ENCODE data around the gene NLRP10.
"Not testable (repeated sequence)": the region's sequence is repeated elsewhere in the genome, so short reads cannot be mapped to it uniquely, and the experiment has no call there.

The NLRP10 gene

GRCh38 chr11:7965386-7965785 is at the start of gene NLRP10:
Gene NLRP10 (minus strand): TSS chr11:7965447. CDS start chr11:7963495, 1,952 bp downstream.
- DNase-seq: no peak
- in situ Hi-C loops (cut with HindIII; ENCODE audit: low pct_ligation_motif_present, low pct_unique_long_range_greater_than_20kb, low sequenced_read_pairs): no loop called here

- no peak for DNase-seq
Measured at GRCh38 chr11:8013833-8014232, 48.6 kb upstream of the NLRP10 start.

GRCh38 chr11:8011981-8012444 is 46.8 kb upstream of the NLRP10 start:
- DNase-seq: peak; percentile 15
- in situ Hi-C loops (cut with HindIII; ENCODE audit: low pct_ligation_motif_present, low pct_unique_long_range_greater_than_20kb, low sequenced_read_pairs): no loop called here

More at GRCh38 chr11:8013833-8014232, 48.6 kb upstream of the NLRP10 start:
- in situ Hi-C loops (cut with HindIII; ENCODE audit: low pct_ligation_motif_present, low pct_unique_long_range_greater_than_20kb, low sequenced_read_pairs): no loop called here

- no peak for DNase-seq
- in situ Hi-C loops (cut with HindIII; ENCODE audit: low pct_ligation_motif_present, low pct_unique_long_range_greater_than_20kb, low sequenced_read_pairs): no loop called here
Measured at GRCh38 chr11:8011371-8011770, 46.1 kb upstream of the NLRP10 start.

- no peak for DNase-seq
- in situ Hi-C loops (cut with HindIII; ENCODE audit: low pct_ligation_motif_present, low pct_unique_long_range_greater_than_20kb, low sequenced_read_pairs): no loop called here
Measured at GRCh38 chr11:8009856-8010255, 44.6 kb upstream of the NLRP10 start.

- in situ Hi-C loops (cut with HindIII; ENCODE audit: low pct_ligation_motif_present, low pct_unique_long_range_greater_than_20kb, low sequenced_read_pairs): no loop called here
- DNase-seq: no peak
Measured at GRCh38 chr11:8008212-8008611, 43.0 kb upstream of the NLRP10 start.

GRCh38 chr11:8006349-8006977 is 41.2 kb upstream of the NLRP10 start:
- peak; percentile 60 for DNase-seq
- in situ Hi-C loops (cut with HindIII; ENCODE audit: low pct_ligation_motif_present, low pct_unique_long_range_greater_than_20kb, low sequenced_read_pairs): no loop called here

GRCh38 chr11:8005556-8005955 is 40.3 kb upstream of the NLRP10 start:
- in situ Hi-C loops (cut with HindIII; ENCODE audit: low pct_ligation_motif_present, low pct_unique_long_range_greater_than_20kb, low sequenced_read_pairs): no loop called here
- no peak for DNase-seq

GRCh38 chr11:8004008-8004407 is 38.8 kb upstream of the NLRP10 start:
- DNase-seq: no peak
- in situ Hi-C loops (cut with HindIII; ENCODE audit: low pct_ligation_motif_present, low pct_unique_long_range_greater_than_20kb, low sequenced_read_pairs): no loop called here

- in situ Hi-C loops (cut with HindIII; ENCODE audit: low pct_ligation_motif_present, low pct_unique_long_range_greater_than_20kb, low sequenced_read_pairs): no loop called here
- no peak for DNase-seq
Measured at GRCh38 chr11:8003187-8003586, 37.9 kb upstream of the NLRP10 start.

- no peak for DNase-seq
- in situ Hi-C loops (cut with HindIII; ENCODE audit: low pct_ligation_motif_present, low pct_unique_long_range_greater_than_20kb, low sequenced_read_pairs): no loop called here
Measured at GRCh38 chr11:8002676-8003075, 37.4 kb upstream of the NLRP10 start.

GRCh38 chr11:8000390-8000789 is 35.1 kb upstream of the NLRP10 start:
- no peak for DNase-seq
- in situ Hi-C loops (cut with HindIII; ENCODE audit: low pct_ligation_motif_present, low pct_unique_long_range_greater_than_20kb, low sequenced_read_pairs): no loop called here

GRCh38 chr11:7999795-8000194 is 34.5 kb upstream of the NLRP10 start:
- no peak for DNase-seq

GRCh38 chr11:7994581-7995278 is 29.5 kb upstream of the NLRP10 start:
- in situ Hi-C loops (cut with HindIII; ENCODE audit: low pct_ligation_motif_present, low pct_unique_long_range_greater_than_20kb, low sequenced_read_pairs): no loop called here
- no peak for DNase-seq

More at GRCh38 chr11:7999795-8000194, 34.5 kb upstream of the NLRP10 start:
- in situ Hi-C loops (cut with HindIII; ENCODE audit: low pct_ligation_motif_present, low pct_unique_long_range_greater_than_20kb, low sequenced_read_pairs): no loop called here

GRCh38 chr11:7987560-7987883 is 22.3 kb upstream of the NLRP10 start:
- DNase-seq; in situ Hi-C loops (cut with HindIII; ENCODE audit: low pct_ligation_motif_present, low pct_unique_long_range_greater_than_20kb, low sequenced_read_pairs): not testable (repeated sequence)

- in situ Hi-C loops (cut with HindIII; ENCODE audit: low pct_ligation_motif_present, low pct_unique_long_range_greater_than_20kb, low sequenced_read_pairs): no loop called here
Measured at GRCh38 chr11:7986768-7987559, 21.7 kb upstream of the NLRP10 start, which contains the start of gene EIF3F. Gene EIF3F (plus strand): TSS chr11:7987337. CDS start chr11:7987353, 16 bp downstream.

GRCh38 chr11:7983832-7984590 is 18.8 kb upstream of the NLRP10 start:
- in situ Hi-C loops (cut with HindIII; ENCODE audit: low pct_ligation_motif_present, low pct_unique_long_range_greater_than_20kb, low sequenced_read_pairs): no loop called here
- DNase-seq: no peak

More at GRCh38 chr11:7986768-7987559, 21.7 kb upstream of the NLRP10 start, which contains the start of gene EIF3F:
- DNase-seq: peak; percentile 99

GRCh38 chr11:7982582-7983119 is 17.4 kb upstream of the NLRP10 start:
- in situ Hi-C loops (cut with HindIII; ENCODE audit: low pct_ligation_motif_present, low pct_unique_long_range_greater_than_20kb, low sequenced_read_pairs): no loop called here

More at GRCh38 chr11:7982582-7983119, 17.4 kb upstream of the NLRP10 start:
- no peak for DNase-seq
